ENCODE data around the gene CMTM5.

DNA sequence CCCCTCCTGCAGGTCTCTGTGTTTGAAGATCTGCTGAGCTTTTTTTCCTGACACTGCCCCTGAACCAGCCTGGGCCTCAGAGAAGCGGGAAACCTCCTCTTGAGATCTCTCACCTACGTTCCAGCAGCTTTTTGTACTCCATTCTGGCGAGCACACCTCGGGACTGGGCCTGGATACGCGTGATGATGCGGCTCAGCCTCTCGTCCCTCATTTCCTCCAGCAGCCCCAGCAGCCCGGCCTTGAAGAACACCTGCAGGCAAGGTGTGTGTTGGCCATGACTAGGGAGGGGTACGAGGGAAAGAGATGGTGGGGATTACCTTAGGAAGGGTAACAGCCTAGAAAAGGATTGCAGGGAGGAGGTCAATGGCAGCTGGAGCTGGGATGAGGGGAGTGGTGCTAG lies 48.3 kb downstream of the CMTM5 start:
- TF ChIP-seq, protein P1, sequence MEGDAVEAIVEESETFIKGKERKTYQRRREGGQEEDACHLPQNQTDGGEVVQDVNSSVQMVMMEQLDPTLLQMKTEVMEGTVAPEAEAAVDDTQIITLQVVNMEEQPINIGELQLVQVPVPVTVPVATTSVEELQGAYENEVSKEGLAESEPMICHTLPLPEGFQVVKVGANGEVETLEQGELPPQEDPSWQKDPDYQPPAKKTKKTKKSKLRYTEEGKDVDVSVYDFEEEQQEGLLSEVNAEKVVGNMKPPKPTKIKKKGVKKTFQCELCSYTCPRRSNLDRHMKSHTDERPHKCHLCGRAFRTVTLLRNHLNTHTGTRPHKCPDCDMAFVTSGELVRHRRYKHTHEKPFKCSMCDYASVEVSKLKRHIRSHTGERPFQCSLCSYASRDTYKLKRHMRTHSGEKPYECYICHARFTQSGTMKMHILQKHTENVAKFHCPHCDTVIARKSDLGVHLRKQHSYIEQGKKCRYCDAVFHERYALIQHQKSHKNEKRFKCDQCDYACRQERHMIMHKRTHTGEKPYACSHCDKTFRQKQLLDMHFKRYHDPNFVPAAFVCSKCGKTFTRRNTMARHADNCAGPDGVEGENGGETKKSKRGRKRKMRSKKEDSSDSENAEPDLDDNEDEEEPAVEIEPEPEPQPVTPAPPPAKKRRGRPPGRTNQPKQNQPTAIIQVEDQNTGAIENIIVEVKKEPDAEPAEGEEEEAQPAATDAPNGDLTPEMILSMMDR (conservative IDR thresholded peaks at IDR 0.05) = no peak
- TF ChIP-seq ZFX (IDR thresholded peaks at IDR 0.05) = no peak
